LNCaP clone FGC (cell line): Measurements from ENCODE around the gene TFF3.

Source experiments
- DNase-seq: peaks from one replicate; pipeline ENCODE4 v3.0.0-alpha.2; 2011; ENCODE audit warnings: low read depth
- H3K4me3 ChIP-seq: 2 replicates; pipeline ENCODE4 v1.5.1; 2011; ENCODE audit warnings: mild to moderate bottlenecking, low read depth, low read length, control low read depth
- CTCF ChIP-seq: IDR thresholded peaks from 2 replicates; pipeline ENCODE4 v1.5.1; 2012; ENCODE audit warnings: mild to moderate bottlenecking; ENCODE audit not compliant: control insufficient read depth, insufficient read depth; ENCODE audit errors: extremely low read depth

The TFF3 gene

GRCh38 chr21:42340187-42341050 is 25.2 kb upstream of the TFF3 start:
- no peak for DNase-seq
- H3K4me3 ChIP-seq = no peak overlapping the region
- no peak for TF ChIP-seq CTCF

GRCh38 chr21:42338729-42339715 is 23.8 kb upstream of the TFF3 start:
- no peak overlapping the region for H3K4me3 ChIP-seq
- TF ChIP-seq CTCF = no peak
- DNase-seq = no peak

GRCh38 chr21:42337830-42338728 is 22.9 kb upstream of the TFF3 start:
- H3K4me3 ChIP-seq = no peak overlapping the region
- DNase-seq = peak; percentile 89
- peak; percentile 73 for TF ChIP-seq CTCF

- no peak for DNase-seq
- TF ChIP-seq CTCF = no peak
- H3K4me3 ChIP-seq = no peak overlapping the region
These were observed 22.1 kb upstream of the TFF3 start for GRCh38 chr21:42337276-42337675.

GRCh38 chr21:42336054-42336453 is 20.8 kb upstream of the TFF3 start:
- TF ChIP-seq CTCF = no peak
- no peak for DNase-seq
- no peak overlapping the region for H3K4me3 ChIP-seq
